GM19468 (cell line): Measurements from ENCODE around the gene HSD17B7.

Source experiments
- ATAC-seq: cut with Tn5 transposase; IDR thresholded peaks from one replicate; pipeline ENCODE4 v1.9.1; 2021; ENCODE audit warnings: mild to moderate bottlenecking, moderate library complexity, moderate number of reproducible peaks; ENCODE audit not compliant: unreplicated experiment; ENCODE audit errors: extremely low read depth

Gene HSD17B7

DNA sequence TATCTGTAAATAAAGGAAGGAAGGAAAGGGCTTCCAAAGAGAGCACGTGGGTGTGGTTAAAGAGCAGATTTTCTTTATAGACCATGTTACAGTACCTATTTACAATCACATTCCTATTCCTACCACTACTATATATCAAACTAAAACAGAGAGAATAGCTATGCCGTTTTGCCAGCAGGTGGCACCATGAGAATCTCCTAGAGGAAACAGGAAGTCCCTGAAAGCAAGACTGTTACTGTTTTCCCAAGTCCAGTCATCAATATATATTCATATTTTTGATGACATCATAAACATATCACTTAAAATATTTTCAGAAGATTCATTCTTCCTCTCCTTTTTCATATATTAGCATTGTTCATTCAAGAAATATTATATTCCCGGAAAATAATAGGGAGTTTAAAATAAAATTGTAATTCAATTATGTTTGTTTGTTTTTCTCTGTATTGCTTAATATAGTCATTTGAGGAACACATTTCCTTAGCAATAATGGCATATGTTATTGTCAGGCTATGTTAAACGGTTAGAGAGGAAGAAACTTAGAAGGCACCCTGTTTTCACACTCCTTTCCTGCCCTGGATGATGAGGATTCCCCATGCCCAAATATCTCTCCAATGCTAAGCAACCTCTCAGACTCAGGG is 63.9 kb downstream of the HSD17B7 start:
- ATAC-seq, result peak; percentile 33

DNA sequence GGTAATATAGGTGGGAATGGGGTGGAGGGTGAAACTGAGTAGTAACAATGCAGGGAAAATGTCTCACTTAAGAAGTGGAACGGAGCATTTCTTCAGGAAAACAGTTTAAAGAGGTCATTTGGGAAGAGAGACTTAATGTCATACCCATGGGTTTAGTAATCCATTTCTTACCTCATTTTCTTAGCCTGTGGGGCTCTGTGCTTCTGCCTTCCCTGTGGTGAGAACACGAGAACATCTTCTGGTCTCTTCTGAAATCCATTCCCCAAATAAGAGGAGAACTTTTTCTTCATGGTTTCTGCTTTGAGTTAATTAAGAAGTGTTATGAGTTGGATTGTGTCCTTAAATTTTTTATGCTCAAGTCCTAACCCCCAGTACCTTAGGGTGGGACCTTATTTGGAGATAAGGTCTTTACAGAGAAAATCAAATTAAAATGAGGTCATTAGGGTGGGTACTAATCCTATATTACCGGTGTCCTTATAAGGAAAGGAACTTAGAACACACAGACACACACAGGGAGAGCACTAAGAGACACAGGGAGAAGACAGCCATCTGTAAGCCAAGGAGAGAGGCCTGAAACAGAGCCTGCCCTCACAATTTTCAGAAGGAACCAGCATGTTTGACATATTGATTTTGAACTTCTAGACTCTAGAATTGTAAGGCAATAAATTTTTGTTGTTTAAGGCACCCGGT is 65.1 kb downstream of the HSD17B7 start:
- no peak for ATAC-seq

DNA sequence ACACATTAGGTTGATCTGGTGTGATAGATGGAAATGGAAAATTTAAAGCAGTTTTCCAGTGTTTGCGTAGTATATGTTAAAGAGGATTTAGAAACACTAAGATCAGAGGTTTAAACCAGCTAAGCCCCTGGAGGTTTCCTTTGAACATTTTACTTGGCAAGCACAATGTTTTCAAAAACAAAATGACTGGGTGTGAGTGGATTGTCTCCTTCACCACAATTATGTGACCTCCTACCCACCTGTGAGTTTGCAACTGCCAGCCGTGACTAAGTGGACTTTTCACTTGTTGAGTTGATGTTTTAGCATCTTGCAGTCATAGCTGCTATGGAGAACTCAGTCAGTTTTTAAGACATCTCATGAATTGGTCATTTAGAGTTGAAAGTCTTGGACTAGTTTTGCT is 65.8 kb downstream of the HSD17B7 start:
- ATAC-seq, result no peak

DNA sequence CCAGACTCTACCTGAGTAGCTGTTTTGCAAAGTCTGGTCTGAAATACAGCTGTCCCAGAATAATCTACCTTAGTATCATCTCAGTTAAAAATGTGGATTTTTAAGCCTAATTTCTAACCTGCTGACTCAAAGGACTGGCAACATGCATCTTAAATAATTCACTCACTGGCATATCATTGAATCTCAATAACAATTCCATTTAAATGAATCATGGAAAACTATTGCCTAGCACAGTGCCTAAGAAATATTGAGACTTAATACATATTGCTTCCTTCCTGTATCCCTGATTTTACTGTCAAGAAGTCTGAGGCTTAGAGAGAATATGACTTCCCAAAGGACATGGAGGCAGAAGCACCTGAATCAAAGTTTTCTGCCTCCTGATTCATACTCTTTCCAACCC is 67.3 kb downstream of the HSD17B7 start:
- no peak for ATAC-seq

DNA sequence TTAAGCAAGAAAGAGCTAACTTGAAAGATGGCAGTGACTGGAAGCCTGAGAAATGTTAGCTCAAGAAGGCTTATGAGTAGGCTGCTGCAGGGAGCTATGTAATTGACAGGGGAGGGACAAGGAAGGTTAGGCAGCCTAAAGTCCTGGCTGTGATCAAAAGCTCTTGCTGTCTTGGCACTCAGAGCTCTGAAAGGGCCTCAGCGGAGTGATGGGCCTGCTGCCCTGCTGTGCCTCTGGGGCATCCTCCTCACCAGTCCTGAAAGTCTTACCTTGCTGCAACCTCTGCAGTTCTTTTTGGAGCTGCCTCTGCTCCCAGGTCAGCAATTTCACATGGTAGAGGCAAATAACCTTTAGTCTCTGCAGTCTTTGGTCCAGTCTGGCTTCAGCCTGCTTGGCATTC is 68.7 kb downstream of the HSD17B7 start:
- no peak for ATAC-seq

DNA sequence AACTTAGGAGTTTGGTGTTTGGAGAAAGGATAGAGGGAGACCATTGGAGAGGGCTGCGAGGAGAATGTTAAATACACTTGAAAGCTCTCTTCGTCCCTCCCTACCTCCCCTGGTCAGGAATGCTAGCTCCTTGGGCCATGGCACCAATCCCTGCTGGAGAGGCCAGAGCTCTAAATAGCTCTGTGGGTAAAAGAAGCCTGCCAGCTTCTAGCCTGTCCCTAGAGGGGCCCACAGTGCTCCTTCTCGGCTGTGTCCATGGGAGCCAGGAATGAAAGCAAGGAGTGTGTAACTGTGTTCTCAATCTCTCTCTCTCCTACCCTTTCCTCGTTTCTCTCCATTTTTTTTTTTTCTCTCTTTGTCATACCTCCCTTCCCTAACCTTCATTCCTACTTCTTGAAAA is 70.6 kb downstream of the HSD17B7 start, which contains the start of gene CCDC190:
Gene CCDC190, minus strand, starts transcription at position 75 of the 400 bp plus-strand sequence. CDS start 1,529 bp downstream, outside the sequence.
- no peak for ATAC-seq

DNA sequence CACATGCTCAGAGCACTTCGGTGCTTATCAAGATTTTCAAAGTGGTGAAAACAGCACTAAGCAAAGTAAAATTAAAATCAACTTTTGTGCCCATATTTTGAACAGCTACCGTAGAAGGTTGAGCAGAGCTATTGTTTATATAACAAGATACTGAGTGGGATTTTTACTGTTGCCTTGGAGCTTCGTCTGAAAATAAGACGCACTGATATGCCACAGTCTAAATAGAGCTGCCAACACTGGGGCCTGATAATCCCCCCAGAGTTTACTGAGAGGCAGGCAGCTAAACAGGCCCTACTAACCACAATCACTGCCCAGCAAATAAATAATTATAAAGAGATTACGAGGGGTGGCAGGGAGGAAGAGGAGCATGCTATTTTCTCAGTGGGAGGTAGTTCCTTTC is 71.1 kb downstream of the HSD17B7 start:
- ATAC-seq, result no peak
